SK-N-SH treated with all-trans-retinoic acid at 6 μM for 48 hours (cell line): ENCODE measurements around the gene TADA3.
A peak's percentile ranks its signal among the peaks of the same experiment; 100 is the strongest.

ENCODE experiments used
- ATAC-seq: fragments of 200-7000 bp; cut with Tn5 transposase; 3 replicates; pipeline ENCODE4 v1.9.1; 2020; ENCODE audit warnings: mild to moderate bottlenecking, moderate library complexity
- ARNTL ChIP-seq: fragments of 450-650 bp; formaldehyde crosslinking; IDR thresholded peaks from 2 replicates; pipeline ENCODE4 v1.5.0; 2020; ENCODE audit warnings: low read depth, mild to moderate bottlenecking, moderate library complexity, borderline replicate concordance
- BACH2 ChIP-seq: fragments of 250-450 bp; sonication (Bioruptor Pico); IDR thresholded peaks from 2 replicates; pipeline ENCODE4 v1.9.0; 2021; ENCODE audit warnings: mild to moderate bottlenecking, borderline replicate concordance
- GLIS3 ChIP-seq: fragments of 250-450 bp; sonication (Bioruptor Pico); IDR thresholded peaks from 2 replicates; pipeline ENCODE4 v1.5.0; 2020; ENCODE audit warnings: mild to moderate bottlenecking, moderate library complexity
- ISL1 ChIP-seq: fragments of 250-450 bp; sonication (Bioruptor Pico); IDR thresholded peaks from 2 replicates; pipeline ENCODE4 v2.1.2; 2022; ENCODE audit warnings: mild to moderate bottlenecking, moderate library complexity
- OSR1 ChIP-seq: fragments of 250-450 bp; sonication (Bioruptor Pico); IDR thresholded peaks from 2 replicates; pipeline ENCODE4 v1.8.0; 2022; ENCODE audit warnings: moderate library complexity, mild to moderate bottlenecking, inconsistent platforms
- PPARA ChIP-seq: fragments of 250-450 bp; sonication (Bioruptor Pico); IDR thresholded peaks from 2 replicates; pipeline ENCODE4 v1.5.0; 2020; ENCODE audit warnings: mild to moderate bottlenecking, borderline replicate concordance
- RARB ChIP-seq: fragments of 250-450 bp; sonication (Bioruptor Pico); IDR thresholded peaks from 2 replicates; pipeline ENCODE4 v1.8.0; 2021; ENCODE audit warnings: mild to moderate bottlenecking, moderate library complexity
- SNAI2 ChIP-seq: fragments of 250-450 bp; sonication (Bioruptor Pico); IDR thresholded peaks from 2 replicates; pipeline ENCODE4 v1.5.0; 2020; ENCODE audit warnings: mild to moderate bottlenecking, moderate library complexity
- TCF4 ChIP-seq: fragments of 250-450 bp; sonication (Bioruptor Pico); IDR thresholded peaks from 2 replicates; pipeline ENCODE4 v1.8.0; 2021; ENCODE audit warnings: mild to moderate bottlenecking, moderate library complexity, borderline replicate concordance
- TOX ChIP-seq: fragments of 250-450 bp; sonication (Bioruptor Pico); IDR thresholded peaks from 2 replicates; pipeline ENCODE4 v1.8.0; 2021; ENCODE audit warnings: mild to moderate bottlenecking, moderate library complexity, borderline replicate concordance
- ZC3H10 ChIP-seq: fragments of 250-450 bp; sonication (Bioruptor Pico); IDR thresholded peaks from 2 replicates; pipeline ENCODE4 v1.5.1; 2021; ENCODE audit warnings: mild to moderate bottlenecking, moderate library complexity
- ZFP30 ChIP-seq: fragments of 450-650 bp; formaldehyde crosslinking; IDR thresholded peaks from 2 replicates; pipeline ENCODE4 v1.5.0; 2022; ENCODE audit warnings: mild to moderate bottlenecking, moderate library complexity
- ZNF565 ChIP-seq: fragments of 450-650 bp; formaldehyde crosslinking; conservative IDR thresholded peaks from 2 replicates; pipeline ENCODE4 v1.5.0; 2020; ENCODE audit warnings: low read depth, mild to moderate bottlenecking, moderate library complexity
- ZNF70 ChIP-seq: fragments of 450-650 bp; formaldehyde crosslinking; IDR thresholded peaks from 2 replicates; pipeline ENCODE4 v1.5.0; 2020; ENCODE audit warnings: mild to moderate bottlenecking, moderate library complexity
- ZNF8 ChIP-seq: fragments of 450-650 bp; formaldehyde crosslinking; IDR thresholded peaks from 2 replicates; pipeline ENCODE4 v1.5.0; 2020; ENCODE audit warnings: mild to moderate bottlenecking, moderate library complexity
- TF ChIP-seq, protein P1 (sequence below): fragments of 250-450 bp; sonication (Bioruptor Pico); IDR thresholded peaks from 2 replicates; pipeline ENCODE4 v1.8.0; 2020; ENCODE audit warnings: mild to moderate bottlenecking, moderate library complexity, borderline replicate concordance
- TF ChIP-seq, protein P2 (sequence below): fragments of 250-450 bp; sonication (Bioruptor Pico); IDR thresholded peaks from 2 replicates; pipeline ENCODE4 v1.5.0; 2020; ENCODE audit warnings: mild to moderate bottlenecking, moderate library complexity
- TF ChIP-seq, protein P3 (sequence below): fragments of 250-450 bp; sonication (Bioruptor Pico); IDR thresholded peaks from 2 replicates; pipeline ENCODE4 v1.8.0; 2021; ENCODE audit warnings: low read depth, mild to moderate bottlenecking, moderate library complexity, borderline replicate concordance
- TF ChIP-seq, protein P4 (sequence below): fragments of 250-450 bp; sonication (Bioruptor Pico); IDR thresholded peaks from 2 replicates; pipeline ENCODE4 v1.5.1; 2020; ENCODE audit warnings: low read depth, mild to moderate bottlenecking, moderate library complexity
- TF ChIP-seq, protein P5 (sequence below): fragments of 250-450 bp; sonication (Bioruptor Pico); IDR thresholded peaks from 2 replicates; pipeline ENCODE4 v1.5.1; 2021; ENCODE audit warnings: mild to moderate bottlenecking, moderate library complexity

Gene TADA3

DNA sequence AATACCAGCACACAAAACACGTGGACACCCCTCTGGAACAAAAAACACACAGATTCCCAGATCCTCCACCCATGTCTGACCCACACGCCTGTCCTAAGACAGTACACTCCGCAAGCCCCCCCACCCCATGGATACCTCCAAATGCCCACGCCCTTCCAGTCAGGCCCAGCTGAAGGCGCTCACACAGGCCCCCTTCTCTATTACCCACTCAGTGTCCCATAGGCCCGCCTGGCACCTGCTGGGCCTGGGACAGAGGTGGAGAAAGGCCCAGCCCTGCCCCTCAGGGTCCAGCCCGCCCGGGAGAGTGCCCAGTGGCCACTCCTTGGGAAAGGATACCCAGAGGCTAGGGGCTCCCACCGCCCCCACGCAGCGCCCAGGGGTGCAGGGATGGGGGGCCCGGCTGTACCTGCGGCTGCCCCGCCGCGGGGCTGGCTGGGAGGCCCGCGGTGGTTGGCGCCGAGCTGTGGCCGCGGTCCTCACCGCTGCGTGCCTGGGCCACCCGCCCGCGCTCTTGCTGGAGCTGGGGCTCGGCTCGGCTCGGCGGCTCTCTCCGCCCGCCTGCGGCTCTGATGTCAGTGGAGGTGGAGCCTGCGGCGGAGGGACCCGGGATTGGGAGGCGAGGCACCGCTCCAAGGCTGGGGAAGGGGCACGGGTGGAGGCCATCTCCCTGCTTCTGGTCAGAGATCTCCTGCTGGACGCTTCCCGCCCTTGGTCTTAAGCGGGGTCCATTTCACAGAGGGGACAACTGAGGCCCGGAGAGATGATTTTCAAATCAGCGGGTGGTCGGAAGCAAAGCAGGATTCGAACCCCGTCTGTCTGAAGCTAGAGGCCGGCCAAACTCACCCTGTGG lies 22.6 kb downstream of the TADA3 start, which contains the start of gene CAMK1:
Gene CAMK1 (minus strand): TSS at position 522 of the 850 bp plus-strand sequence. CDS start 2,198 bp downstream, outside the sequence.
- TF ChIP-seq, protein P1, sequence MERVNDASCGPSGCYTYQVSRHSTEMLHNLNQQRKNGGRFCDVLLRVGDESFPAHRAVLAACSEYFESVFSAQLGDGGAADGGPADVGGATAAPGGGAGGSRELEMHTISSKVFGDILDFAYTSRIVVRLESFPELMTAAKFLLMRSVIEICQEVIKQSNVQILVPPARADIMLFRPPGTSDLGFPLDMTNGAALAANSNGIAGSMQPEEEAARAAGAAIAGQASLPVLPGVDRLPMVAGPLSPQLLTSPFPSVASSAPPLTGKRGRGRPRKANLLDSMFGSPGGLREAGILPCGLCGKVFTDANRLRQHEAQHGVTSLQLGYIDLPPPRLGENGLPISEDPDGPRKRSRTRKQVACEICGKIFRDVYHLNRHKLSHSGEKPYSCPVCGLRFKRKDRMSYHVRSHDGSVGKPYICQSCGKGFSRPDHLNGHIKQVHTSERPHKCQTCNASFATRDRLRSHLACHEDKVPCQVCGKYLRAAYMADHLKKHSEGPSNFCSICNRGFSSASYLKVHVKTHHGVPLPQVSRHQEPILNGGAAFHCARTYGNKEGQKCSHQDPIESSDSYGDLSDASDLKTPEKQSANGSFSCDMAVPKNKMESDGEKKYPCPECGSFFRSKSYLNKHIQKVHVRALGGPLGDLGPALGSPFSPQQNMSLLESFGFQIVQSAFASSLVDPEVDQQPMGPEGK, result no peak
- TF ChIP-seq, protein P2, sequence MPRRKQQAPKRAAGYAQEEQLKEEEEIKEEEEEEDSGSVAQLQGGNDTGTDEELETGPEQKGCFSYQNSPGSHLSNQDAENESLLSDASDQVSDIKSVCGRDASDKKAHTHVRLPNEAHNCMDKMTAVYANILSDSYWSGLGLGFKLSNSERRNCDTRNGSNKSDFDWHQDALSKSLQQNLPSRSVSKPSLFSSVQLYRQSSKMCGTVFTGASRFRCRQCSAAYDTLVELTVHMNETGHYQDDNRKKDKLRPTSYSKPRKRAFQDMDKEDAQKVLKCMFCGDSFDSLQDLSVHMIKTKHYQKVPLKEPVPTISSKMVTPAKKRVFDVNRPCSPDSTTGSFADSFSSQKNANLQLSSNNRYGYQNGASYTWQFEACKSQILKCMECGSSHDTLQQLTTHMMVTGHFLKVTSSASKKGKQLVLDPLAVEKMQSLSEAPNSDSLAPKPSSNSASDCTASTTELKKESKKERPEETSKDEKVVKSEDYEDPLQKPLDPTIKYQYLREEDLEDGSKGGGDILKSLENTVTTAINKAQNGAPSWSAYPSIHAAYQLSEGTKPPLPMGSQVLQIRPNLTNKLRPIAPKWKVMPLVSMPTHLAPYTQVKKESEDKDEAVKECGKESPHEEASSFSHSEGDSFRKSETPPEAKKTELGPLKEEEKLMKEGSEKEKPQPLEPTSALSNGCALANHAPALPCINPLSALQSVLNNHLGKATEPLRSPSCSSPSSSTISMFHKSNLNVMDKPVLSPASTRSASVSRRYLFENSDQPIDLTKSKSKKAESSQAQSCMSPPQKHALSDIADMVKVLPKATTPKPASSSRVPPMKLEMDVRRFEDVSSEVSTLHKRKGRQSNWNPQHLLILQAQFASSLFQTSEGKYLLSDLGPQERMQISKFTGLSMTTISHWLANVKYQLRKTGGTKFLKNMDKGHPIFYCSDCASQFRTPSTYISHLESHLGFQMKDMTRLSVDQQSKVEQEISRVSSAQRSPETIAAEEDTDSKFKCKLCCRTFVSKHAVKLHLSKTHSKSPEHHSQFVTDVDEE (CRISPR knock-in tag), result no peak
- TF ChIP-seq RARB, result no peak
- TF ChIP-seq, protein P3, sequence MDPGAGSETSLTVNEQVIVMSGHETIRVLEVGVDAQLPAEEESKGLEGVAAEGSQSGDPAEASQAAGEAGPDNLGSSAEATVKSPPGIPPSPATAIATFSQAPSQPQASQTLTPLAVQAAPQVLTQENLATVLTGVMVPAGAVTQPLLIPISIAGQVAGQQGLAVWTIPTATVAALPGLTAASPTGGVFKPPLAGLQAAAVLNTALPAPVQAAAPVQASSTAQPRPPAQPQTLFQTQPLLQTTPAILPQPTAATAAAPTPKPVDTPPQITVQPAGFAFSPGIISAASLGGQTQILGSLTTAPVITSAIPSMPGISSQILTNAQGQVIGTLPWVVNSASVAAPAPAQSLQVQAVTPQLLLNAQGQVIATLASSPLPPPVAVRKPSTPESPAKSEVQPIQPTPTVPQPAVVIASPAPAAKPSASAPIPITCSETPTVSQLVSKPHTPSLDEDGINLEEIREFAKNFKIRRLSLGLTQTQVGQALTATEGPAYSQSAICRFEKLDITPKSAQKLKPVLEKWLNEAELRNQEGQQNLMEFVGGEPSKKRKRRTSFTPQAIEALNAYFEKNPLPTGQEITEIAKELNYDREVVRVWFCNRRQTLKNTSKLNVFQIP (CRISPR knock-in tag), result no peak
- no peak for TF ChIP-seq TOX (CRISPR knock-in tag)
- no peak for TF ChIP-seq ARNTL
- no peak for TF ChIP-seq ISL1 (CRISPR knock-in tag)
- TF ChIP-seq BACH2 (CRISPR knock-in tag), result no peak
- no peak for TF ChIP-seq OSR1
- TF ChIP-seq, protein P4, sequence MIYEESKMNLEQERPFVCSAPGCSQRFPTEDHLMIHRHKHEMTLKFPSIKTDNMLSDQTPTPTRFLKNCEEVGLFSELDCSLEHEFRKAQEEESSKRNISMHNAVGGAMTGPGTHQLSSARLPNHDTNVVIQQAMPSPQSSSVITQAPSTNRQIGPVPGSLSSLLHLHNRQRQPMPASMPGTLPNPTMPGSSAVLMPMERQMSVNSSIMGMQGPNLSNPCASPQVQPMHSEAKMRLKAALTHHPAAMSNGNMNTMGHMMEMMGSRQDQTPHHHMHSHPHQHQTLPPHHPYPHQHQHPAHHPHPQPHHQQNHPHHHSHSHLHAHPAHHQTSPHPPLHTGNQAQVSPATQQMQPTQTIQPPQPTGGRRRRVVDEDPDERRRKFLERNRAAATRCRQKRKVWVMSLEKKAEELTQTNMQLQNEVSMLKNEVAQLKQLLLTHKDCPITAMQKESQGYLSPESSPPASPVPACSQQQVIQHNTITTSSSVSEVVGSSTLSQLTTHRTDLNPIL, result no peak
- TF ChIP-seq ZFP30 (CRISPR knock-in tag), result no peak
- TF ChIP-seq ZNF8 (CRISPR knock-in tag), result no peak
- no peak for TF ChIP-seq SNAI2
- TF ChIP-seq ZC3H10 (CRISPR knock-in tag), result no peak
- TF ChIP-seq, protein P5, sequence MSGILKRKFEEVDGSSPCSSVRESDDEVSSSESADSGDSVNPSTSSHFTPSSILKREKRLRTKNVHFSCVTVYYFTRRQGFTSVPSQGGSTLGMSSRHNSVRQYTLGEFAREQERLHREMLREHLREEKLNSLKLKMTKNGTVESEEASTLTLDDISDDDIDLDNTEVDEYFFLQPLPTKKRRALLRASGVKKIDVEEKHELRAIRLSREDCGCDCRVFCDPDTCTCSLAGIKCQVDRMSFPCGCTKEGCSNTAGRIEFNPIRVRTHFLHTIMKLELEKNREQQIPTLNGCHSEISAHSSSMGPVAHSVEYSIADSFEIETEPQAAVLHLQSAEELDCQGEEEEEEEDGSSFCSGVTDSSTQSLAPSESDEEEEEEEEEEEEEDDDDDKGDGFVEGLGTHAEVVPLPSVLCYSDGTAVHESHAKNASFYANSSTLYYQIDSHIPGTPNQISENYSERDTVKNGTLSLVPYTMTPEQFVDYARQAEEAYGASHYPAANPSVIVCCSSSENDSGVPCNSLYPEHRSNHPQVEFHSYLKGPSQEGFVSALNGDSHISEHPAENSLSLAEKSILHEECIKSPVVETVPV (CRISPR knock-in tag), result no peak
- ATAC-seq, result peak; percentile 98

DNA sequence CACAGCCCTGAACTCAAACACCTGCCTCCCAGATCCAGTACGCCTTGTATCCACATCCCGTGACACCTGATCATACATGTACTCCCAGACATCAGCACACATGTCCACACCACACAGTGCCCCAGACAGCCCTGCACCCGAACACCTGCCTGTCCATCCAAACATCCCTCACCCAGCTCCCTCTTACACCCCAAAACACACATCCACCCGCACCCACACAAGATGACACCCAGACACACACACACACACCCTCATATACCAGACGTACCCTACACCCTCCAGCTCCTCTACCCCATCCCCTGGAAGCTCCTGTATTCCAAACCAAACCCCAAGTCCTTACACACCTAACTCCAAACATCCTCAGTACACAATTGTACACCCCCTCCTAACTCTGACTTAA lies 23.3 kb downstream of the TADA3 start:
- peak; percentile 8 for ATAC-seq
- TF ChIP-seq, protein P4, result no peak
- TF ChIP-seq, all 23 proteins: peak for 0

DNA sequence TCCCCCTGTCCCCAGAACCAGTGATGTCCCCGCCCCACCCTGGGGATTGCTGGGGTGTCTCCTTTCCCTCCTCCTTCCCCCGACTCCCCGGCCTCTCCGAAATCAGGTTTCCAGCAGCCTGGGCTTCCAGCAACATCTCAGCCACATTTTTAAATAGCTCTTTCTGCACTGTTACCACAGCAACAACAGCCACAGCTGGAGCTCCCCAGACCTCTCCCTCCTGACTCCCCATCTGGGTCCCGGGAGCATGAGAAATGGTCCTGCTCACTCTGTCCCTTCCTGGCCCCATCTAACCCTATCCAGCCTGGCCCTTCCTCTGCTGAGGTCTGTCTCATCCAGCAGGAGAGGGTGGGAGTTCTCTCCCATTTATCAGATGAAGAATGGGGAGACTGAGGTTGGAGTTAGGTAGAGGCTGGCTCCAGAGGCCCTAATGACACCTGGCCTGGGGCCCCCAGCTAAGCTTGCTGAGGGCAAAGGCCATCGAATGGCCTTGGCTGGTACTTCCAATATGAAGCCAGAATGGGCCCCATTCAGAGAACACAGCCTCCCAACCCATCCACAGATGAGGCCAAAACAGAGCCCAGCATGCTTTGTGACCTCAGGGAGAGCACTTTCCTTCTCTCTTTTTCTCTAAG lies 24.0 kb downstream of the TADA3 start:
- no peak for ATAC-seq
- TF ChIP-seq ARNTL (no peak), GLIS3 (no peak), ZNF565 (CRISPR knock-in tag) (no peak), ZNF70 (no peak), PPARA (CRISPR knock-in tag) (no peak), ISL1 (CRISPR knock-in tag) (no peak), TCF4 (no peak), TOX (CRISPR knock-in tag) (no peak), OSR1 (no peak)
- TF ChIP-seq, protein P4, result no peak
- TF ChIP-seq, protein P1, result no peak
